ENCODE data around the gene ZBTB45.

GRCh38 chr19:58479736-58480480, 39.7 kb downstream of the ZBTB45 start:
- TF ChIP-seq EZH2phosphoT487 (IDR thresholded peaks at IDR 0.05; ENCODE audit: low read depth, severe bottlenecking, unreplicated experiment) (no peak), CTCF (IDR thresholded peaks at IDR 0.05; ENCODE audit: poor library complexity) (no peak), EZH2 (IDR thresholded peaks at IDR 0.05; ENCODE audit: borderline replicate concordance) (no peak)

All from hepatocyte (in vitro differentiated cells).